Raji (cell line): Measurements from ENCODE around the gene DIS3L2.
"Not testable (repeated sequence)": the region's sequence is repeated elsewhere in the genome, so short reads cannot be mapped to it uniquely, and the experiment has no call there.

ENCODE experiments used
- POLR2A ChIP-seq: IDR thresholded peaks from 2 replicates; pipeline ENCODE4 v1.6.1; 2011; ENCODE audit warnings: low read depth, low read length, control low read depth; ENCODE audit not compliant: insufficient read depth

DIS3L2 gene

DNA sequence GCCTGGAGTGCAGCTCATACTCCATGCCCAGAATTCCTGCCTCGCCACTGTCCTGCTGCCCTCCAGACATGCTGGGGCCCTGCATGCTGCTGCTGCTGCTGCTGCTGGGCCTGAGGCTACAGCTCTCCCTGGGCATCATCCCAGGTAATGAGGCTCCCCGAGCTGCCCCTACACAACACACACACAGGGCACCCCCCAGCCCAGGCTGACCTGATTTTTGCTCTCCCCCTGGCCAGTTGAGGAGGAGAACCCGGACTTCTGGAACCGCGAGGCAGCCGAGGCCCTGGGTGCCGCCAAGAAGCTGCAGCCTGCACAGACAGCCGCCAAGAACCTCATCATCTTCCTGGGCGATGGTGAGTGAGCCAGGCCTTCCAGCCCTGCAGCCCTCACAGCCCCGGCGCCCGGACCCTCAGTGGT lies 417.2 kb downstream of the DIS3L2 start, which contains the start of gene ALPP:
TSS of gene ALPP (plus strand) at position 17 of the 417 bp plus-strand sequence. CDS start at position 69, 52 bp downstream.
- TF ChIP-seq POLR2A = not testable (repeated sequence)

DNA sequence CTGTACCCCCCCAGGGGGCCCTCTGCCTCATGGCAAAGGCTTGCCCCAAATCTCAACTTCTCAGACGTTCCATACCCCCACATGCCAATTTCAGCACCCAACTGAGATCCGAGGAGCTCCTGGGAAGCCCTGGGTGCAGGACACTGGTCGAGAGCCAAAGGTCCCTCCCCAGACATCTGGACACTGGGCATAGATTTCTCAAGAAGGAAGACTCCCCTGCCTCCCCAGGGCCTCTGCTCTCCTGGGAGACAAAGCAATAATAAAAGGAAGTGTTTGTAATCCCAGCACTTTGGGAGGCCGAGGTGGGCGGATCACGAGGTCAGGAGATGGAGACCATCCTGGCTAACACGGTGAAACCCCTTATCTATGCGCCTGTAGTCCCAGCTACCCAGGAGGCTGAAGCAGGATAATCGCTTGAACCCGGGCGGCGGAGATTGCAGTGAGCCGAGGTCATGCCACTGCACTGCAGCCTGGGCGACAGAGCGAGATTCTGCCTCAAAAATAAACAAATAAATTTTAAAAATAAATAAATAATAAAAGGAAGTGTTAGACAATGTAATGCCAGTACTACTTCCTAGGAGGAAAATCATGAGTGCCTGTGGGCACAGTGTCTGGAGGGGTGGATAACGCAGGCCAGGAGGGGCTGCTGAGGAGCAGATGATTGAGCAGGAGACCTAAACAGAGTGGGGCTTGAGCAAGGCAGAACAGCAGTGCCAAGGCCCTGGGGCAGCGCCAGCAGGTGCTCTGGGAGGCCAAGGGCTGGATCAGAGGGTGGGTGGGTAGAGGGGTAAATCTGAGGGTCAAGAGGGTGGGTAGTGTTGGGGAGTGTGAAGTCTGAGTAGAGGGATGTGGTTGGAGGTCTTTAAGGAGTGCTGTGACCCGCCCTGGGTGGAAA lies 421.1 kb downstream of the DIS3L2 start:
- TF ChIP-seq POLR2A = no peak

DNA sequence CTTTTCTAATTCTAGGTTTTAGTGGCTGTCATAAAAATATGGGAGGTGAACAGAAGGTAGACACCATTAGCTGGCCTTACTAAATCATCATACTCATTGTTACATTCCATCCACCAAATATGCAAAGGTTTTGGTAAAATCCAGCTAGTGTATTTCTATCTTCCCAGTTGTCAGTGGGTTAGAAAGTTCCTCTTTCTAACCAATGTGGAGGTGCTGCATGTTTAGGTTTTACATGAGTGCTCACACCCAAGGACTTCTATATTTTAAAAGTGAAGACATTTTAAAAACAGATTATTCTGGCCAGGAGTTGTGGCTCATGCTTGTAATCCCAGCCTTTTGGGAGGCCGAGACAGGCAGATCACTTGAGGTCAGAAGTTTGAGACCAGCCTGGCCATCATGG lies 423.0 kb downstream of the DIS3L2 start:
- no peak for TF ChIP-seq POLR2A

DNA sequence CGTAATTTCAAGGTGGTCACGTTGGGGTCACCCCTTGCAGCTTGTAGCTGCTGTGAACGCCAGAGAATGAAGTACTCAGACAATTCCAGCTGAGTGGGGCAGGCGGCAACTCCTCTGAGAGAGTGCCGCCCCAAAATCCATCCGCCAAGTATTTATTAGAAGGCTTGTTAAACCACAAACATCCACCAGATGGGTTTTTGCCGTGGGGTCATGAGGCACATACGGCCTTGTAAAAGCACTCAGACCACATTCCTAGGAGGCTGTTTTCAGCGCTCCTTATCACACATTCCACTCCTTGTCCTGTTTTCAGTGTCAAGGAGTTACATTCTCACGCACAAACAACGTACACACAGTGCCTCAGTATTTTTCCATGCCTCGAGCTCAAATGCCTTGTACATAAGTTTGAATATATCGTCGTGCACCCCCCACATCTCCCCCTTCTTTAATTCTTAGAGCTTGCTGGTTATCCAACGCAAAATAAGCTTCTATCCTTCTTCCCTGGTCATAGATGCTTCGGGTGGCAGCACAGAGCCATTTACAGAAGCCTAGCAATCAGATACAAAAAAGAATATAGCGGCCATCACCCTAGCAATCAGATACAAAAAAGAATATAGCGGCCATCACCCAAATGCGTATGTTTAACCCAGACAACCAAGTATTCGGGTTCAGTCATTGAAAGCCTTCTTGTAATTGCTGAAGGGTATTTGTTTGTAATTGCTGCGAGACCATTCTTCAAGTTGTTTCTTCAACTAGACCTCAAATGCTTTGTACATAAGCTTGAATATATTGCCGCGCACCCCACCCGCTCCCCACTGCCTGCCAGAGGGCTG lies 424.4 kb downstream of the DIS3L2 start:
- TF ChIP-seq POLR2A = no peak

DNA sequence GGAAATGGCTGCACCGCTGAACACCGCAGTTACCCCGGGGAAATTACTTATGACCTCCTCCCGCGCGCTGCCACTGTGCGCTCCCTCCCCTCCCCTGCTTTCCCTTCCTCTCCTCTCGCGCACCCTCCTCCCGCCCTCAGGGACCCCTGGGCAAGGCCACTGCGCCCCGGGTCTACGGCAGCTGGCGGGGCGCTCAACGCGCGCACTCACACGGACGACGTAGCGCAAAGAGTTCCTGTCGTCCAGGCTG lies 424.9 kb downstream of the DIS3L2 start:
- TF ChIP-seq POLR2A = no peak
